ENCODE measurements around the gene SRSF3.

The SRSF3 gene

DNA sequence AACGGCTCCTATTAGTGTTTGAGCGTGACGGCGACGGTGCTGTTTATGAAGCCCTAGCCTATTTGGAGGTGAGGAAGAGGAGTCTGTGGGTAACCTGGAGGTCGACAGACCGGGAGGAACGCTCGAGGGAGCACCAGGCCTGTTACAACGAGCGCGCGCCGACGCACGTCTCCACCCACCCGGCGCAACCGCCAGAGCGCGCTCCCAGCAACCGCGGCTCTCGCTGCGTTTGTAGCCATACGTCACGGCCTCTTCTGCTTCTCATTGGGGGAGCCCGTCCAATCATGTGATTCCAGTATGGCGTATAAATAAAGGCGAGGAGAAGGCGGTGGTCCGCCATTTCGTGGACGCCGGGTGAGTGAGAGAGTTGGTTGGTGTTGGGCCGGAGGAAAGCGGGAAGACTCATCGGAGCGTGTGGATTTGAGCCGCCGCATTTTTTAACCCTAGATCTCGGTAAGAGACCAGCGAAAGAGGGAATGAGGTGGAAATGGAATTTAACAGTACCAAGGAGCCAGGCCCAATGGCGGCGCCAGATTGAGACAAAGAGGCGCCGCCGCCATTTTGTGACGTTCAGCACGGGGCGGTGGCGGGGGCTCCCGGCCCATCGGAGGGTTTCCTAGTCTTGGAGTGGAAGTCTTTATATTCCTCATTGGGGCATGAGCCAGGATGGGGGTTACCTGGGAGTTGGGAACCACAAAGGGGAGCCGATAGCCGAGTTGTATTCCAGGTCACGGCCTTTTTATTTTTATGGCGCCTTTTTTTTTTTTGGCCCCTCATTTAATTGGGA, at the start of gene SRSF3:
SRSF3 (plus strand) TSS at position 334 of the 787 bp plus-strand sequence. CDS start 2,401 bp downstream, outside the sequence.
- peak within 1 kb of the TSS; percentile 96 for H3K4me3 ChIP-seq (ENCODE audit: low read length)
- no peak for TF ChIP-seq ZNF274 (IDR thresholded peaks at IDR 0.05; ENCODE audit: low read depth, low read length)

DNA sequence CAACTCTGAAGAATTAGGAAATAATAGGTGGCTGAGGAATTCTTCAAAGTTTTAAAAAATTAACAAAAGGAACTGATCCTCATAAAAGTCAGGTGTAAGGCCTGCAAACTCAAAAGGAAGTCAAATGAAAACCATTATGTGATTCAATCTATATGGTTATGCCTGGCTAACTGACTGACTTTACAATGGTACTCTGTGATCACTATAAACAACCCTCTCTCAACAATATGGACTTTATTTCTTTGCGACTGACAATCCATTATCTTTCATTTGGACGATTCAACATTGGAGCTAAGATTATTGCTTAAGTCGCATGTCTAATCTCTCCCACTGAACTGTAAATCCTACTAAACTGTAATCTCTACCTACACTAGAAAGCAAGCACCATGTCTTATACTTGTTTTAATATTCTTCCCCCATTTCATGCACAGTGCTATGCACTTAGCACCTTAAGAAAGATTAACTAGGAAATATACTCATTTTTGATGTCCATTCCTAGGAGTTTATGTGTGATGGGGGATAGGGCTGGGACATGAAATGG, 48.3 kb upstream of the SRSF3 start:
- no peak for TF ChIP-seq ZNF274 (IDR thresholded peaks at IDR 0.05; ENCODE audit: low read depth, low read length)
- peak overlapping the region; percentile 97 for H3K4me3 ChIP-seq (ENCODE audit: low read length)

DNA sequence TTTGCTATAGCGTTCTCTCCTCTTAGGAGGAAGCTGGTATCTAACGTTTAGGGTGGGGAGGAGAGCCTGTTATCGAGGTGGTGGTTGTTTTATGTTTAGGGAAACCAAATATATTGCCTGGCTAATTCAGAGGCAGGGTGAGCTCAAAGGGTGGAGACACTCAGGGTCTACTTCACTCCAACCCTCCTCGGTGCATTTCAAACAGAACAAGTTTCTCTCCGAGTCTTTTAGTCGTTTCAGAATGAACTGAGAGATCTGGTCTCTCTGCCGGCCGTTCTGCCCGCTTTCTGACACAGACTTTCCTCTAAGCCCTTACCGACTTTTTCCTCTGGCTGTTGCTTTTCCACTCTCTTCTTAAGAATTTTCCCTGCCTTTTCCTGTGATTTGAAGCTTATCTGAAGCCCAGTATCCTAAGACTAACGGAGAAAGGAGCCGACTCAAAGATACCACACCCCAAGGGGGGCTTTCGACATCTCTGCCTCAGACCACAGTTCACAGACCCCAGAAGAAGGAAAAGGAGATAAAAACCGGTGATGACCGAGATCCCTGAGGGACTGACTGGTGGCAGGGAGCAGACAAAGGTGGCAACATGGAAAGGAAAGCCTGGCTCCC, 47.7 kb upstream of the SRSF3 start:
- peak overlapping the region; percentile 97 for H3K4me3 ChIP-seq (ENCODE audit: low read length)
- TF ChIP-seq ZNF274 (IDR thresholded peaks at IDR 0.05; ENCODE audit: low read depth, low read length), result no peak

DNA sequence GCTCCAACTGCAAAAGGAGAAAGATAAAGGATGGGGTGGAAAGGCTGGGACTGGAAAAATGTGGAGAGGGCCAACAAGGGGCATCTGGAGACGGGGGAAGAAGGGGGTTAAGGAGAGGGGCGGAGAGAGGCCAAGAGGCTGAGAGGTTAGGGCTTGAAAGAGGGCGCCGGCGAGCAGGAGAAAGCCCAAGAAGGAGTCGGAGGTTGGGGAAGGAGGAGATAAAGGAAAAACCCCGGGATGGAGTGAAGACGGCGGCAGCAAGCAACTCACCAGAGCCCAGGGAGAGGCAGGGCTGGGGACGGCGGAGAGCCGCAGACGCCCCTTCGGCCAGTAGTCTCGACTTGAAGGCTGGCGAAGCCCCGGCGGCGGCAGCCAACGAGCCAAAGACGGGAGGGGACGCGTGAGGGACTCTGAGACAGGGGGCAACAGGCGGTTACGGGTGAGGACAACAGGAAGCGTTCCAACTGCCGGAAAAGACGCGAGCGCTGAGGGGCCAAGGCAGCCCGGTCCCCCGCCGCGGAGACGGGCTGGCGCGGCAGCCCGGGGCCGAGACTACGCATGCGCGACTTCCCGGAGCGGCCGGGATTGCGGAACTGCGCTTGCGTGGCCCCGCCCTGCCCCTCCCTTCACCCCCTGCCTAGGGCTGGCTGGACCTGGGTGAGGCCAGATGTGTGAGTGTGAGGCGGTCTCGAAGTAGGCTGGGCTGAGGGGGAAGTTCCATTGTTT, 47.1 kb upstream of the SRSF3 start, which contains the start of gene STK38:
STK38 (minus strand) TSS at position 560 of the 726 bp plus-strand sequence. CDS start 7,277 bp downstream, outside the sequence.
- peak within 1 kb of the TSS; percentile 97 for H3K4me3 ChIP-seq (ENCODE audit: low read length)
- TF ChIP-seq ZNF274 (IDR thresholded peaks at IDR 0.05; ENCODE audit: low read depth, low read length), result no peak

DNA sequence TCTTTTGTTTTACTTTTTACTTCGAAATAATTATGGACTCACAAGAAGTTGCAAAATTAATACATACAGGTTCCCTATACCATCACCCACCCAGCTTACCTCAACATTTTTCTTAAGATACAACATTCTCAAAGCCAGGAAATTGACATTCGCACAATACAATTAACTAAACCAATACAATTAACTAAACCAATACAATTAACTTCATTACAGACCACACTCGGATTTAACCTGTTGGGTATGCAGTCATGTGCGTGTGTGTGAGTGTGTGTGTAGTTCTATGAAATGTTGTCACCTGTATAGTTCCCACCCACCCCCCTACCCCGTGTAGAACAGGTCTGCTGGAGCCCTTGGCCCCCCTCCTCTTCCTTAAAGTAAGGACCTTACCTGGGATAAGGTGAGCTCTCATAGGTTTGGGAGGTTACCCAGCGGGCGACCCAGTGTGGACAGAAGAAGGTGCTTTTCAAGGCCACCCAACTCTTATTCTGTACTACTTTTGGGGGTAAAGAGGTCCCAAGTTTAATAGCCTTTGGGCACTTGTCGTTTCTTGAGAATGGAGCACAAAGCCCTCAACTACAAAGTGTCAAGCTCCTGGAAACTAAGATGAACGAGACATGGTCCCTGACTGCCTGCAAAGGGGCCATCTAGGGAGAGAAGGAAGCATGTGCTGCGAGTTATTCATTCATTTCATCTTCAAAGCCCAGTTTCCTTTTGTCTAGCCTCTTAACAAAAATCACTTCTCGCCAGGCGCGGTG, 46.3 kb upstream of the SRSF3 start:
- no peak overlapping the region; the same call in 1 of the 2 replicates for H3K4me3 ChIP-seq (ENCODE audit: low read length)
- TF ChIP-seq ZNF274 (IDR thresholded peaks at IDR 0.05; ENCODE audit: low read depth, low read length), result no peak

DNA sequence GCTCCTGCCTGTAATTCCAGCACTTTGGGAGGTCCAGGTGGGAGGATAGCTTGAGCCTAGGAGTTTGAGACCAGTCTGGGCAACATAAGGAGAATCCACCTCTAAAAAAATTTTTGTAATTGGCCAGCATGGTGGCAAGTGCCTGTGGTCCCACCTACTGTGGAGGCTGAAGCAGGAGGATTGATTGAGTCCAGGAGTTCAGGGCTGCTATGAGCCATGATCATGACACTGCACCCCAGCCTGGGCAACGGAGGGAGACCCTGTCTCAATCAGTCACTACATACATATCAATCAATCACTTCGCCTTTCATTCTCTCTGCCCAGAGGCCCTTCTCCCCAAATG, 45.8 kb upstream of the SRSF3 start:
- no peak for TF ChIP-seq ZNF274 (IDR thresholded peaks at IDR 0.05; ENCODE audit: low read depth, low read length)
- H3K4me3 ChIP-seq (ENCODE audit: low read length), result no peak overlapping the region; the same call in 1 of the 2 replicates

DNA sequence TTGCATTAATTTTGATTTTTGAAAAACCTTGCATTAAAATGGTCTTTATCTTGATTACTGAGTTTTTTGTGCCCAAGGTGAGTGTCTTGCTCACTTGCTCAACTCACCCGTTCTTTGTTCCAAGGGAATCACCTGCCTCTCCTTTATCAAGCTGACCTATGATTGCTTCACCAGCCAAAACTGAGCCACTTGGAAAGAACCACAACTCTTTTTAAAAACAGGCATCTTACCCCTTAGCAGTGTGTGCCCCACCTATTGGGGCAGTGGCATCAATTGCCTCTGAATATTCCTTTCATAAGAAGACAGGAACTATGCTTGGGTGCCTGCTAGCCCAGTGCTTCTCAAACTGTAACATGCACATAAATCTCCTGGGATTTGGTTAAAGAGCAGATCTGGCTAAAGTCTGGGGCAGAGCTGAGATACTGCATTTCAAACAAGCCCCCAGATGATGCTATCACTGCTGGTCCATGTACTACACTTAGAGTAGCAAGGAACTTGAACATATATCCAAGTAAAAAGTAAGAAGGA, 43.6 kb upstream of the SRSF3 start:
- no peak for TF ChIP-seq ZNF274 (IDR thresholded peaks at IDR 0.05; ENCODE audit: low read depth, low read length)
- H3K4me3 ChIP-seq (ENCODE audit: low read length), result no peak overlapping the region

DNA sequence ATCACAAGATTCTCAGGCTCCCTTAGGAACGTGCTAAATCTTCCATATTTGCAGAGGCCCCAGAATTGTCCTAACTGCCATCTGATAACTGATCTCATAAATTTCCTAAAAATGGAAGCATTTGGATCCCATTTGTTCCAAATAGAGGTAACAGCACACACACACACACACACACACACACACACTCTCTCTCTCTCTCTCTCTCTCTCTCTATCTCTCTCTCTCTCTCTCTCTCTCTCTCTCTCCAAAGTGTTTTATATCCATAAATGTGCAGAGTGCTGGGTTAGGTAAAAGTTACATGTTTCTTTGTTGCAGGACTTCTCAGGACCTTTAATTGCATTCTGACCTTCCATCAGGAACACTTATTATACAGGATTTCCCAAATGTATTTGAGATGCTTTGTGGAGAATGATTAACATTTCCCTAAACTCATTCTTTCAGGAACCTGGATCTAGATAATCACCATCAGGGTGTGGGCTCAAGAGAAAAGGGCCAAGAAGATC, 38.4 kb upstream of the SRSF3 start:
- no peak for TF ChIP-seq ZNF274 (IDR thresholded peaks at IDR 0.05; ENCODE audit: low read depth, low read length)
- no peak overlapping the region for H3K4me3 ChIP-seq (ENCODE audit: low read length)

DNA sequence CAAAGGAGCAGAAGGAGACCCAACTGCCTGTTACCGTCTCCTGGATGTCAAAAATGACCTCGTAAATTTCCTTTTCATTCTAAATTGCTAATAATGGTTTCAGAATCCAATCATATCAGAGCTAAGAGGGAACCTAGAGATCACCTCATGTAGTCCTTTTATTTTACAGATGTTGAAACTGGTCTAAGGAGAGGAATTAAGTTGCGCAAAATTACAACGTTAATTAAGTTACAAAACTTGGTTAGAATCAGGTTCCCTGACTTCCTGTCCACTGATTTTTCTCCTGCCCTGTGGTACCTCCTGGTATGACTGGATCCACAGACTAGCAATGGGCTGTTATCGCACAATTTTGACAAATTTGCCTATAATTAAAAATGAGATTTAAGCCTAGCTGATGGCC, 37.9 kb upstream of the SRSF3 start:
- no peak for TF ChIP-seq ZNF274 (IDR thresholded peaks at IDR 0.05; ENCODE audit: low read depth, low read length)
- no peak overlapping the region for H3K4me3 ChIP-seq (ENCODE audit: low read length)

DNA sequence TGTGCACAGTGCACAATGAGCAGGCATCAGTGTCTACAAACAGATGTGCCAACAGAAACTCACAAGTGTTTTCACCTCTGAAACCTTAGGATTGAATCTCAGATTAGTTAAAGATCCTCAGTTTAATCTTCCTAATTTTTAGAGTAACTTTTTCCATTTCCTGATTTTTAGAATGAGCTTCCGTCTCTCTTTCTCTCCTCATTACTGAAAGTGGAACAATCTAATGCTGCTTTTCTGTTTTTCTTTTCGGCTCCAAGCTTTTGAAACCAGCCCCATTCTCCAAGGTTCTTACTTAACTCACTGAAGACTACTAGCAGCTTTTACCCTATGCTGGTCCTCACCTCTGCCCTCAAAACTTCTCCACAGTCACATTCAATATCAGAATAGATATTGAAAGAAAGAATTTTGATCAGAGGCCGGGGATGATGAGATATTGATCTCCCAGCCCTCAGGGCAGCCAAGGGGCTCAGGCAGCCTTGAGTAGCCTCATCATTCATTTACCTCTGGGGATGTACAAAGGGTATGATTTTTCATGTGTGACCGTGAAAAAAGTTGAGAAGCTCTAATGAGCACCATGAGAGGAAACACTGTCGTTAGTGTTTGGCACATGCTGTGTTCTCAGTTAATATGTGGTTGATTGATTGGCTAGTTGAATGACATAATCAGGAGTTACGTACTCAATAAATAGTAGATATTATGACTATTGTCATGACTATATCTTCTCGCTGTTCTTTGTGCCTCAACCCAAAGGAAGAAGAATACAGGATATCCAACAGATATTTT, 35.0 kb upstream of the SRSF3 start:
- H3K4me3 ChIP-seq (ENCODE audit: low read length), result no peak overlapping the region
- no peak for TF ChIP-seq ZNF274 (IDR thresholded peaks at IDR 0.05; ENCODE audit: low read depth, low read length)

DNA sequence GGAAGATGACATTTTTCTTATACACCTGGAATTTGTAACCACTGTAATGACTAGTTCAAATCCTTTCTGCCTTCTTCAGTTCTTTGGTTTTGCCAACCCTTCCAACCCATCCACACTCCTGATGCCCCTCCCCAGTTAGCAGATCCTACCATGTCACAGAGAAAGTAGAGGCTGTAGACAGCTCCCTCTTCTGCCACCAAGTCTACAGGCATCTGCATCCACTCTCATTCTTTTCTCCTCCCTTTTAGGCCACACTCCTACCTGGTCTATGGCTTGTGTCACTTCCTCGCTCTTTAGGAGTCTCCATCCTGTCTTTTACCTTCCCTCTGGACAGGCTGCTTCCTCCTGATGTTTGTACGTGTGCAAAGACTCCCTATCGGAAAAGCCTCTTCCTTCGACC, 33.3 kb upstream of the SRSF3 start:
- H3K4me3 ChIP-seq (ENCODE audit: low read length), result no peak overlapping the region
- TF ChIP-seq ZNF274 (IDR thresholded peaks at IDR 0.05; ENCODE audit: low read depth, low read length), result no peak

DNA sequence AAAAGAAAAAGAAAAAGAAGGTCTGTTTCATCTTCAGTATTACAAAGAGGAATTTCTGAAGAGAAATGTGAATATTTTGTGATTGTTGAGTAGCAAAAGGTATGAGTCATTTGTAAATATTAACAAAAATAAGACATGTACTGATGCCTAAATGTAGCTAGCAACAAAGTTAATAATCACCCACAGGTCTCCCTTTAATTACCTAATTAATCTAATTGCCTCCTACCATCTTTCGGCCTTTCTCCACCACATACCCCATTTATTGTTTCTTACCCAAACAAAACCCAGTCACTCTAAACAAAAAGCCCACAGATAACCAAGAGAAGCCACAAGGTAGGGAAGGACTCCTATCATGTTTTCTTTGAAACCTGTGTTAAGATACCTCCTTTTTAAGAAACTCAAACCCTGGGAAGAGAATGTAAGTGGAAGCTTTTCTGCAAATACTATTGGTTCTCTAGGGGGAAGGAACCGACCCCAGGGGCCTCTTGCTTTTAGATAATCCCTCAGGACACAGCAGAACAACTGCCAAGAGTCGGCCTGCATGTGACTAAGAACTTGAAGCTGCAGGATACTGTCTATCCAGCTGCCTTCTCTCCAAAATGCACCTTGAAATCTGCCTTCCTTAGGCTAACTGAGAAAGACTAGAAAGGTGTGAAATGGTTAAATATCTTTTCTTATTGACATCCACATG, 30.8 kb upstream of the SRSF3 start:
- TF ChIP-seq ZNF274 (IDR thresholded peaks at IDR 0.05; ENCODE audit: low read depth, low read length), result no peak
- H3K4me3 ChIP-seq (ENCODE audit: low read length), result no peak overlapping the region

All from GM08714 (cell line).